Heart left ventricle (tissue), 16 donors: ENCODE measurements around the gene ABCB1. TPM values are rescaled to one million over a fixed set of nuclear protein-coding genes. Genes with fewer than 3 reads are reported as not detected.
"Not testable (repeated sequence)": the region's sequence is repeated elsewhere in the genome, so short reads cannot be mapped to it uniquely, and the experiment has no call there.

Experiments
- ATAC-seq, 4 donors: fragments of 200-7000 bp; cut with Tn5 transposase; one replicate each; pipeline ENCODE4 v1.9.1; 2020 to 2022; ENCODE audit warnings: moderate library complexity in 4 of 4, mild to moderate bottlenecking in 3 of 4, moderate number of reproducible peaks in 1 of 4
- DNase-seq, 5 donors: peaks; one replicate each; pipeline ENCODE4 v3.0.0-alpha.2; 2020
- H3K27ac ChIP-seq, 12 donors: fragments of 200-600 bp; sonication (generic) in 4 of 12; one replicate each; pipeline versions ENCODE4 v1.5.0 to v1.8.0; 2016 to 2022; ENCODE audit warnings: mild to moderate bottlenecking in 2 of 12
- H3K27me3 ChIP-seq, 9 donors: fragments of 200-600 bp; sonication (generic) in 2 of 9; one replicate each; pipeline versions ENCODE4 v1.5.1 to v1.8.0; 2016 to 2022; ENCODE audit warnings: mild to moderate bottlenecking in 3 of 9
- H3K36me3 ChIP-seq, 9 donors: fragments of 200-600 bp; sonication (generic) in 2 of 9; one replicate each; pipeline versions ENCODE4 v1.5.0 to v1.8.0; 2018 to 2022; ENCODE audit warnings: mild to moderate bottlenecking in 2 of 9
- H3K4me1 ChIP-seq, 12 donors: fragments of 200-600 bp; sonication (generic) in 4 of 12; one replicate each; pipeline versions ENCODE4 v1.5.0 to v1.8.0; 2016 to 2022; ENCODE audit warnings: mild to moderate bottlenecking in 3 of 12
- H3K4me3 ChIP-seq, 12 donors: fragments of 200-600 bp; sonication (generic) in 4 of 12; one replicate each; pipeline versions ENCODE4 v1.5.0 to v1.8.0; 2017 to 2022; ENCODE audit warnings: mild to moderate bottlenecking in 9 of 12, moderate library complexity in 4 of 12
- H3K9me3 ChIP-seq, 12 donors: fragments of 200-600 bp; sonication (generic) in 4 of 12; one replicate each; pipeline versions ENCODE4 v1.5.0 to v1.8.0; 2016 to 2022; ENCODE audit warnings: mild to moderate bottlenecking in 1 of 12
- CTCF ChIP-seq, 12 donors: fragments of 200-600 bp; sonication (generic) in 4 of 12; IDR thresholded peaks; one replicate each; pipeline versions ENCODE4 v1.5.0 to v1.8.0; 2018 to 2022; ENCODE audit warnings: antibody characterized with exemption in 12 of 12, mild to moderate bottlenecking in 5 of 12
- POLR2A ChIP-seq, 2 donors: fragments of 450-650 bp; IDR thresholded peaks; one replicate each; pipeline ENCODE4 v1.6.1; 2017; ENCODE audit warnings: antibody characterized with exemption in 2 of 2, mild to moderate bottlenecking in 2 of 2, moderate library complexity in 2 of 2
- WGBS, 4 donors: extraction: QIAGEN DNeasy Blood & Tissue Kit in 2 of 4; methylation state at CpG; one replicate each; pipeline versions ENCODE4 v1.1.5 to v1.1.7; 2013 to 2018; 5-methylcytosine and 5-hydroxymethylcytosine counted together
- intact Hi-C, 10 donors: fragments of 100-400 bp; cut with DNase I; formaldehyde crosslinking; loops; one replicate each; pipeline versions ENCODE4 v1.11.1 to v1.14.2; 2022
- polyA plus RNA-seq, 2 donors: library from polyadenylated mRNA; stranded (reverse); fragments of 200-250 nt; gene quantifications; one replicate each; pipeline ENCODE4 v1.2.3, GENCODE V29; 2013
- total RNA-seq, 9 donors: library from RNA; depleted of rRNA in 2 of 9; stranded (reverse); fragments of >200 nt in 2 of 9; fragmentation: NEBNext Ultra II Directional in 3 of 9; extraction: Animal tissue kit (Norgen Biotek cat#: 25700) in 3 of 9; gene quantifications; one replicate each; pipeline versions ENCODE4 v1.1.0 to v1.2.4, GENCODE V29; 2016 to 2023
- donor health status: ischemic (EF 13 %, LVEDD 7.1; RV severe dilation, severe dysfunction).
- donor health status: healthy with polysubstance abuse.
- donor health status: DM: no; HTN: yes; CAD: no.
- donor health status: DM: no; HTN: no; CAD: no.
- donor health status: ischemic (EF 25% LVEDD 6.9; RV normal size, moderate dysfunction).
- donor health status: ischemic (EF 25% LVEDD 5.7; RV mildly dilated, moderate dysfunction).
- donor health status: healthy.
- donor health status: DM: yes; HTN: yes; CAD: no.
- donor health status: ischemic (EF 35%, LVEDD 5.7; RV mildly dilated, moderate dysfunction).
- donor health status: nonischemic (EF 11% LVEDD 7.7; RV severe dilation, severe dysfunction).
- donor health status: DM: yes; HTN: yes; CAD: no.
- donor health status: PGD.
- donor health status: ischemic (EF 29% LVEDD 5.4; RV normal size, mild dysfunction).
- donor health status: nonischemic (EF 23%, LVEDD 6.1; RV moderate dilation, normal function).

The ABCB1 gene
- total and polyA plus RNA-seq, 11 donors: 0.82 to 9.2 (median 6.1) TPM

GRCh38 chr7:87581723-87582122 lies 19.0 kb downstream of the ABCB1 start:
- ATAC-seq (no peak), DNase-seq (no peak)
- no peak overlapping the region for H3K4me3 ChIP-seq
- H3K36me3 ChIP-seq: no peaks in the 10 kb centered on the region
- H3K27ac ChIP-seq: no peak overlapping the region
- no peaks in the 10 kb centered on the region for H3K9me3 ChIP-seq
- TF ChIP-seq POLR2A (IDR thresholded peaks at IDR 0.05) (no peak), CTCF (IDR thresholded peaks at IDR 0.05) (no peak)
- no peaks in the 10 kb centered on the region for H3K4me1 ChIP-seq
- no peaks in the 10 kb centered on the region for H3K27me3 ChIP-seq
- intact Hi-C loops: no loop called here
- WGBS, 4 donors: 52 to 60% (median 57%) methylated on average over 3 of the region's 3 CpGs

GRCh38 chr7:87580636-87581035 lies 20.0 kb downstream of the ABCB1 start:
- H3K4me1 ChIP-seq: no peaks in the 10 kb centered on the region
- intact Hi-C loops: no loop called here
- H3K27me3 ChIP-seq: no peaks in the 10 kb centered on the region
- no peaks in the 10 kb centered on the region for H3K36me3 ChIP-seq
- DNase-seq: no peak
- no peak overlapping the region for H3K4me3 ChIP-seq
- no peaks in the 10 kb centered on the region for H3K9me3 ChIP-seq
- TF ChIP-seq CTCF (IDR thresholded peaks at IDR 0.05) (no peak), POLR2A (IDR thresholded peaks at IDR 0.05) (no peak)
- ATAC-seq: no peak
- WGBS, 4 donors: 81 to 93% (median 90%) methylated on average over 1 of the region's 1 CpG
- H3K27ac ChIP-seq: no peak overlapping the region

GRCh38 chr7:87575521-87575920 lies 25.2 kb downstream of the ABCB1 start:
- ATAC-seq: no peak
- H3K27me3 ChIP-seq: no peaks in the 10 kb centered on the region

GRCh38 chr7:87574630-87575029 lies 26.1 kb downstream of the ABCB1 start:
- TF ChIP-seq CTCF (IDR thresholded peaks at IDR 0.05) (no peak), POLR2A (IDR thresholded peaks at IDR 0.05) (no peak)
- intact Hi-C loops: no loop called here
- Histone ChIP-seq H3K36me3 (no peaks in the 10 kb centered on the region), H3K27me3 (no peaks in the 10 kb centered on the region), H3K9me3 (no peaks in the 10 kb centered on the region), H3K4me3 (no peak overlapping the region), H3K27ac (no peak overlapping the region), H3K4me1 (no peaks in the 10 kb centered on the region)
- DNase-seq (no peak), ATAC-seq (no peak)
- 2 to 30% (median 10%) methylated on average over 2 of the region's 2 CpGs for WGBS, 4 donors

More at GRCh38 chr7:87575521-87575920, 25.2 kb downstream of the ABCB1 start:
- Histone ChIP-seq H3K9me3 (no peaks in the 10 kb centered on the region), H3K36me3 (no peaks in the 10 kb centered on the region), H3K27ac (no peak overlapping the region), H3K4me3 (no peak overlapping the region), H3K4me1 (no peaks in the 10 kb centered on the region)
- TF ChIP-seq CTCF (IDR thresholded peaks at IDR 0.05): no peak
- no peak for TF ChIP-seq POLR2A (IDR thresholded peaks at IDR 0.05)
- no peak for DNase-seq
- intact Hi-C loops: no loop called here
- 75 to 83% (median 78%) methylated on average over 2 of the region's 2 CpGs for WGBS, 4 donors

- H3K9me3 ChIP-seq, H3K4me1 ChIP-seq, DNase-seq, H3K4me3 ChIP-seq, H3K36me3 ChIP-seq, H3K27ac ChIP-seq, intact Hi-C loops, H3K27me3 ChIP-seq, ATAC-seq: not testable (repeated sequence)
- 49 to 70% (median 54%) methylated on average over 1 of the region's 1 CpG for WGBS, 4 donors
Observed at GRCh38 chr7:87572513-87572912, 28.2 kb downstream of the ABCB1 start.
